WTC11 (cell line): ENCODE results near the gene CASKIN1. TPM values are rescaled to one million over a fixed set of nuclear protein-coding genes. Genes with fewer than 3 reads are reported as not detected.

Source experiments
- AR ChIP-seq: fragments of 250-450 bp; sonication (Bioruptor Pico); IDR thresholded peaks from 2 replicates; pipeline ENCODE4 v1.9.0; 2021; ENCODE audit warnings: mild to moderate bottlenecking
- CDX4 ChIP-seq: fragments of 250-450 bp; sonication (Bioruptor Pico); IDR thresholded peaks from 2 replicates; pipeline ENCODE4 v1.9.0; 2021; ENCODE audit warnings: moderate library complexity, mild to moderate bottlenecking, inconsistent platforms, borderline replicate concordance
- CREB1 ChIP-seq: sonication (generic); formaldehyde crosslinking; IDR thresholded peaks from 2 replicates; pipeline ENCODE4 v1.8.0; 2023; ENCODE audit warnings: mild to moderate bottlenecking, missing genetic modification reagents
- E2F1 ChIP-seq: sonication (generic); formaldehyde crosslinking; IDR thresholded peaks from 2 replicates; pipeline ENCODE4 v1.8.0; 2022; ENCODE audit warnings: mild to moderate bottlenecking, missing genetic modification reagents
- ELF4 ChIP-seq: sonication (generic); formaldehyde crosslinking; IDR thresholded peaks from 2 replicates; pipeline ENCODE4 v1.8.1; 2022; ENCODE audit warnings: low read depth, mild to moderate bottlenecking, moderate library complexity, missing genetic modification reagents
- ESRRA ChIP-seq: sonication (generic); formaldehyde crosslinking; IDR thresholded peaks from 2 replicates; pipeline ENCODE4 v1.8.1; 2022; ENCODE audit warnings: mild to moderate bottlenecking, missing genetic modification reagents, borderline replicate concordance
- FOXK1 ChIP-seq: sonication (generic); formaldehyde crosslinking; IDR thresholded peaks from 2 replicates; pipeline ENCODE4 v1.8.0; 2022; ENCODE audit warnings: mild to moderate bottlenecking, moderate library complexity, missing genetic modification reagents
- FOXP1 ChIP-seq: sonication (generic); formaldehyde crosslinking; IDR thresholded peaks from 2 replicates; pipeline ENCODE4 v1.8.0; 2022; ENCODE audit warnings: missing genetic modification reagents, mild to moderate bottlenecking, moderate library complexity, borderline replicate concordance
- GRHL2 ChIP-seq: fragments of 250-450 bp; sonication (Bioruptor Pico); IDR thresholded peaks from 2 replicates; pipeline ENCODE4 v1.8.0; 2022; ENCODE audit warnings: mild to moderate bottlenecking, moderate library complexity; ENCODE audit not compliant: insufficient replicate concordance, severe bottlenecking
- GTF2I ChIP-seq: fragments of 250-450 bp; sonication (Bioruptor Pico); conservative IDR thresholded peaks from 2 replicates; pipeline ENCODE4 v1.4.0; 2021; ENCODE audit warnings: mild to moderate bottlenecking
- IRF2 ChIP-seq: sonication (generic); formaldehyde crosslinking; IDR thresholded peaks from 2 replicates; pipeline ENCODE4 v1.8.0; 2022; ENCODE audit warnings: low read depth, missing genetic modification reagents, borderline replicate concordance
- KAT7 ChIP-seq: sonication (generic); formaldehyde crosslinking; IDR thresholded peaks from 2 replicates; pipeline ENCODE4 v1.8.1; 2023; ENCODE audit warnings: missing genetic modification reagents, mild to moderate bottlenecking, borderline replicate concordance
- NR3C1 ChIP-seq: sonication (generic); formaldehyde crosslinking; conservative IDR thresholded peaks from 2 replicates; pipeline ENCODE4 v1.8.1; 2023; ENCODE audit warnings: low read depth, mild to moderate bottlenecking, missing genetic modification reagents
- SMAD4 ChIP-seq: sonication (generic); formaldehyde crosslinking; IDR thresholded peaks from 2 replicates; pipeline ENCODE4 v1.8.0; 2022; ENCODE audit warnings: mild to moderate bottlenecking, missing genetic modification reagents
- ZNF219 ChIP-seq: sonication (generic); formaldehyde crosslinking; IDR thresholded peaks from 2 replicates; pipeline ENCODE4 v1.8.0; 2023; ENCODE audit warnings: missing genetic modification reagents, mild to moderate bottlenecking, borderline replicate concordance
- ZNF232 ChIP-seq: sonication (generic); formaldehyde crosslinking; IDR thresholded peaks from 2 replicates; pipeline ENCODE4 v1.8.0; 2022; ENCODE audit warnings: mild to moderate bottlenecking, missing genetic modification reagents
- ZNF263 ChIP-seq: sonication (generic); formaldehyde crosslinking; IDR thresholded peaks from 2 replicates; pipeline ENCODE4 v1.8.1; 2022; ENCODE audit warnings: low read depth, mild to moderate bottlenecking, moderate library complexity, missing genetic modification reagents
- ZNF396 ChIP-seq: fragments of 250-450 bp; sonication (Bioruptor Pico); IDR thresholded peaks from 2 replicates; pipeline ENCODE4 v1.8.0; 2021; ENCODE audit warnings: mild to moderate bottlenecking, moderate library complexity, borderline replicate concordance
- ZNF416 ChIP-seq: fragments of 250-450 bp; sonication (Bioruptor Pico); IDR thresholded peaks from 2 replicates; pipeline ENCODE4 v1.9.0; 2021; ENCODE audit warnings: mild to moderate bottlenecking, inconsistent platforms
- ZNF425 ChIP-seq: fragments of 250-450 bp; sonication (Bioruptor Pico); conservative IDR thresholded peaks from 2 replicates; pipeline ENCODE4 v1.9.0; 2021; ENCODE audit warnings: mild to moderate bottlenecking
- ZNF512 ChIP-seq: sonication (generic); formaldehyde crosslinking; IDR thresholded peaks from 2 replicates; pipeline ENCODE4 v1.8.1; 2022; ENCODE audit warnings: missing genetic modification reagents, borderline replicate concordance
- ZNF532 ChIP-seq: fragments of 250-450 bp; sonication (Bioruptor Pico); IDR thresholded peaks from 2 replicates; pipeline ENCODE4 v1.9.0; 2021; ENCODE audit warnings: mild to moderate bottlenecking, borderline replicate concordance
- ZNF671 ChIP-seq: fragments of 250-450 bp; sonication (Bioruptor Pico); IDR thresholded peaks from 2 replicates; pipeline ENCODE4 v1.8.0; 2021; ENCODE audit warnings: mild to moderate bottlenecking
- total RNA-seq: library from RNA; stranded (reverse); gene quantifications from 3 replicates; pipeline ENCODE4 v1.2.3, GENCODE V29; 2021

The CASKIN1 gene
- total RNA-seq, 1 experiment from 2014 or later = 9.4 TPM

GRCh38 chr16:2210386-2211365, 14.3 kb upstream of the CASKIN1 start, which contains the start of gene BRICD5 (continued):
- TF ChIP-seq ZNF532 (CRISPR knock-in tag) (0 out of 2 replicates have a peak, but pooled peaks have one; percentile 15), FOXP1 (CRISPR knock-in tag) (peak; percentile 73; the same call in 1 of the 2 replicates), E2F1 (CRISPR knock-in tag) (no peak), FOXK1 (no peak), ZNF263 (CRISPR knock-in tag) (no peak), NR3C1 (CRISPR knock-in tag) (no peak), SMAD4 (CRISPR knock-in tag) (no peak), CDX4 (no peak), GTF2I (no peak), CREB1 (0 out of 2 replicates have a peak, but pooled peaks have one; percentile 24), ZNF232 (CRISPR knock-in tag) (peak; percentile 82), ZNF671 (CRISPR knock-in tag) (no peak), ZNF396 (no peak), ELF4 (CRISPR knock-in tag) (no peak), ESRRA (no peak), AR (CRISPR knock-in tag) (no peak), ZNF416 (CRISPR knock-in tag) (no peak), ZNF512 (CRISPR knock-in tag) (no peak), ZNF425 (CRISPR knock-in tag) (0 out of 2 replicates have a peak, but pooled peaks have one; percentile 8), KAT7 (CRISPR knock-in tag) (no peak), ZNF219 (no peak; the same call in 1 of the 2 replicates), GRHL2 (CRISPR knock-in tag) (no peak), IRF2 (CRISPR knock-in tag) (no peak)
